Activated CD4-positive, alpha-beta memory T cell treated with anti-CD3 and anti-CD28 coated beads, Interleukin-2, amount 10 ng/mL, durations not matched to agents 7 days and 5 days (primary cell): ENCODE results near the gene NXPH1. TPM values are rescaled to one million over a fixed set of nuclear protein-coding genes. Genes with fewer than 3 reads are reported as not detected.

Source experiments
- CTCF ChIA-PET: fragments of 350-600 bp; sonication (Branson Sonifier 250); formaldehyde crosslinking; loops from one replicate; lab custom pipeline; 2021; ENCODE audit warnings: antibody characterized with exemption, inconsistent platforms; lab: Charles Lee
- POLR2A ChIA-PET: fragments of 350-600 bp; sonication (Branson Sonifier 250); formaldehyde crosslinking; loops from one replicate; lab custom pipeline; 2021; ENCODE audit warnings: antibody characterized with exemption; lab: Charles Lee
- DNase-seq: peaks from one replicate; pipeline ENCODE4 v3.0.0-alpha.2; 2020
- H3K27ac Mint-ChIP-seq: one replicate; pipeline ENCODE4 v1.8.0; 2021; ENCODE audit warnings: mild to moderate bottlenecking, mixed read lengths
- H3K27me3 Mint-ChIP-seq: one replicate; pipeline ENCODE4 v1.8.0; 2021; ENCODE audit warnings: mixed read lengths
- H3K36me3 Mint-ChIP-seq: one replicate; pipeline ENCODE4 v1.8.0; 2021; ENCODE audit warnings: low read depth, mixed read lengths
- H3K4me1 Mint-ChIP-seq: one replicate; pipeline ENCODE4 v1.8.0; 2021; ENCODE audit warnings: mixed read lengths
- H3K4me3 Mint-ChIP-seq: one replicate; pipeline ENCODE4 v1.8.0; 2021; ENCODE audit warnings: mild to moderate bottlenecking, mixed read lengths
- H3K9me3 Mint-ChIP-seq: one replicate; pipeline ENCODE4 v1.8.0; 2021; ENCODE audit warnings: mixed read lengths
- total RNA-seq, 2 experiments: library from RNA; stranded (reverse); gene quantifications; one replicate each; pipeline ENCODE4 v1.2.3, GENCODE V29; 2021

Gene NXPH1
- total RNA-seq, 2 experiments from 2014 or later = not detected

- H3K27me3 Mint-ChIP-seq = peaks cover 2% of the 10 kb centered on the region
- H3K36me3 Mint-ChIP-seq = no peaks in the 10 kb centered on the region
- H3K4me1 Mint-ChIP-seq = no peaks in the 10 kb centered on the region
- POLR2A ChIA-PET = no interaction called here
- H3K9me3 Mint-ChIP-seq = no peaks in the 10 kb centered on the region
- H3K4me3 Mint-ChIP-seq = no peak overlapping the region
- CTCF ChIA-PET = interaction anchor here (1.3 to 2.1 kb wide), 2 partner anchors 304 to 305 kb away, joined by 4 to 5 read pairs; no protein-coding TSS in a partner anchor
- peak; percentile 34 for DNase-seq
- H3K27ac Mint-ChIP-seq = no peak overlapping the region
Observed at GRCh38 chr7:8418629-8419245, 14.7 kb upstream of the NXPH1 start.

DNA sequence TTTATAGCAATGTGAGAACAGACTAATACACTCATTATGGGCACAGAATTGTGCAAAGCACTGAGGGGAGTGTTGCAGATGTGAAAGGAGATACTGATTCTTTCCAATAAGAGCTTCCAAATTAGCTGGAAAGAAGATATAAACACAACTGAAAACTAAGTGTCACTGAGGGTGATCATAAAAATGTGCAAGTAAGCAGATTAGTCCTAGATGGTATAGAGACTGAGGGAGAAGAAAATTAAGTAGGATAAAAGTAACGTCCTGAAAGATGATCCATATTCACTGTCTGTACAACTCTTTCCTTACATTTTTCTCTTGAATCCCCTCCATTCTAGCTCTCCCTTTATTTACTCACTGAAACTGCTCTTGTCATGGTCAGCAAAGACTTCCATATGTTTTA lies 11.2 kb upstream of the NXPH1 start:
- ChIA-PET POLR2A (no interaction called here), CTCF (no interaction called here)
- Mint-ChIP-seq H3K36me3 (no peaks in the 10 kb centered on the region), H3K27ac (no peak overlapping the region), H3K4me1 (no peaks in the 10 kb centered on the region), H3K4me3 (no peak overlapping the region), H3K27me3 (peaks cover 2% of the 10 kb centered on the region), H3K9me3 (no peaks in the 10 kb centered on the region)
- no peak for DNase-seq

DNA sequence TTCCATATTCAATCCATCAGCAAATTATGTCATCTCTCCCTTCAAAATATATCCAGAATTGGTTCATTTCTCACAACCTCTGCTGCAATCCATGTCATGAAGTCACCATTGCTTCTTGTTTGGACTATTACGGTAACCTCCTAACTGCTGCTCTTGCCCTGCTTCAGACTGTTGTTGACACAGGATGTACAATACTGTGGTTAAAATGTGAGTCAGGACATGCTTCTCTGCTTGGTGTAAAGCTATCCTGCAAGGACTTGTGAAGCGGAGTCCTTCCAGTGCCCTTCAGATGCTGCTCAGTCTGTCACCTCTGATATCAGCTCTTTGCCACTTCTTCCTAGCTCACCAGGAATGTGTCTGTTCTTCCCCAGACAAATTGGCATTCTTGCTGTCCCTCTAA lies 10.4 kb upstream of the NXPH1 start:
- no peak overlapping the region for H3K27ac Mint-ChIP-seq
- H3K4me3 Mint-ChIP-seq = no peak overlapping the region
- ChIA-PET POLR2A (no interaction called here), CTCF (no interaction called here)
- H3K9me3 Mint-ChIP-seq = no peaks in the 10 kb centered on the region
- no peak for DNase-seq
- H3K27me3 Mint-ChIP-seq = peaks cover under 1% of the 10 kb centered on the region
- H3K4me1 Mint-ChIP-seq = no peaks in the 10 kb centered on the region
- H3K36me3 Mint-ChIP-seq = no peaks in the 10 kb centered on the region

GRCh38 chr7:8425223-8425622 lies 8.2 kb upstream of the NXPH1 start:
- CTCF ChIA-PET = no interaction called here
- peaks cover 3% of the 10 kb centered on the region for H3K27me3 Mint-ChIP-seq

GRCh38 chr7:8430643-8431042 lies 2.8 kb upstream of the NXPH1 start:
- Mint-ChIP-seq H3K36me3 (peaks cover 9% of the 10 kb centered on the region), H3K4me1 (peaks cover 6% of the 10 kb centered on the region), H3K27ac (no peak overlapping the region), H3K27me3 (peaks cover 46% of the 10 kb centered on the region), H3K4me3 (no peak overlapping the region), H3K9me3 (no peaks in the 10 kb centered on the region)
- CTCF ChIA-PET = no interaction called here
- POLR2A ChIA-PET = no interaction called here
- no peak for DNase-seq

More at GRCh38 chr7:8425223-8425622, 8.2 kb upstream of the NXPH1 start:
- Mint-ChIP-seq H3K36me3 (no peaks in the 10 kb centered on the region), H3K27ac (no peak overlapping the region), H3K4me1 (no peaks in the 10 kb centered on the region), H3K9me3 (no peaks in the 10 kb centered on the region), H3K4me3 (no peak overlapping the region)
- POLR2A ChIA-PET = no interaction called here
- no peak for DNase-seq

DNA sequence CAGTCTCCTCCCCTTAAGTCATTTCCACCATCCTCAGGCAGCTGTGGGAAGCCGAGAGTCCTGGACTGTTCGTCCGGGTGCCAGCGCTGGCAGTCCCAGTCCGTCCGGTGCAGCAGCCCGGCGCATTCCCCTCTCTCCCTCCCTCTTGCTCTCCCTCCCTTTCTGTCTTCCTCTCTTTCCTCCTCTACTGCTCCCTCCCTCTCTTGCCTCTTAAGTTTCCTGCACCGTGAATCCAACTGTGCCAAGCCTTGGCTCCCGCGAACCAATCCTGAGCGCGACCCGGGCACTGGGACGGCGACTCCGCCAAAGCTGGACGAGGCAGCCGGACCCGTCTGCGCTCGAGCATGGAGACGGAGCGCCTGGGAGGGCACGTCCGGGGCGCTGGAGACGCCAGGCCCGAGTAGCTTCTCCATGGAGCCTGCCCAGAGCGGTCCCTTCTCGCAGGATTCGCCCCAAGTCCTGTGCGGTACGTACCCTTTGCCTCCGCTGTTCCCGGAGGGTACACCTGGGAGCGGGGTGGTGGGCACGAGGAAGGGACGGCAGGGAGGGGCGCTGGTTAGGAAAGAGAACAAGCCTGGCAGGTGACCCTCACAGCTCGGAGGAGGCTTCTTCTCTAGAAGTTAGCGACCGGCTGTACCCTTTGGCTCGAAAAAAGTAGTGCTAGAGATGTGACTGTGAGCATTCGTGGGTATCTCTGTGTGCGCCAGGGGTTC lies 1.0 kb downstream of the NXPH1 start:
- DNase-seq = no peak
- ChIA-PET CTCF (no interaction called here), POLR2A (no interaction called here)
- H3K4me3 Mint-ChIP-seq = no peak overlapping the region
- peaks cover 9% of the 10 kb centered on the region for H3K36me3 Mint-ChIP-seq
- peaks cover 6% of the 10 kb centered on the region for H3K4me1 Mint-ChIP-seq
- H3K27ac Mint-ChIP-seq = no peak overlapping the region
- H3K9me3 Mint-ChIP-seq = no peaks in the 10 kb centered on the region
- H3K27me3 Mint-ChIP-seq = peaks cover 74% of the 10 kb centered on the region

DNA sequence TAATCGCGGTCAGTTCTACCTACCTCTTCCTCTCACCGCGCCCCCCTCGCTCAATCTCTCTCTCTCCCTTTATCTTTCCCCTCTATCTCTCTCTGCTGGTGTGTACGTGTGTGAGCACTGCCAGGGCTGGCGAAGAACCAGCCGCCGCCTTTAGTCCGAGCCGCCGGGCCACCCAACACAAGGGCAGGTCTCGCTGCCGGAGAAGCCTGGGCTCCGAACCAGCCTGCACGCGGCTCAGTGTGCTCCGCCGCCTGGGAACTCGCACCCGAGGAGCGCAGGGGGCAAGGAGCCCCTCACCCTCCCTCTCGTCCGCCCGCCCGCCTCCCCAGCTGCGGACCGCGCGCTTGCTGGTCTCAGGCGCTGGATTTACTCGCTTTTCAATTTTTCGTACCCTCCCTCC lies 1.7 kb downstream of the NXPH1 start:
- H3K27ac Mint-ChIP-seq = no peak overlapping the region
- peaks cover 6% of the 10 kb centered on the region for H3K4me1 Mint-ChIP-seq
- H3K36me3 Mint-ChIP-seq = peaks cover 9% of the 10 kb centered on the region
- peaks cover 79% of the 10 kb centered on the region for H3K27me3 Mint-ChIP-seq
- CTCF ChIA-PET = no interaction called here
- no peak overlapping the region for H3K4me3 Mint-ChIP-seq
- no peaks in the 10 kb centered on the region for H3K9me3 Mint-ChIP-seq
- POLR2A ChIA-PET = no interaction called here
- DNase-seq = no peak

- Mint-ChIP-seq H3K27ac (no peak overlapping the region), H3K36me3 (peaks cover 9% of the 10 kb centered on the region), H3K4me1 (peaks cover 6% of the 10 kb centered on the region), H3K9me3 (no peaks in the 10 kb centered on the region), H3K27me3 (peaks cover 82% of the 10 kb centered on the region), H3K4me3 (no peak overlapping the region)
- ChIA-PET CTCF (interaction anchor here (0.6 to 1.9 kb wide), 7 partner anchors 9 to 287 kb away, joined by 3 to 6 read pairs (median 3); no protein-coding TSS in a partner anchor), POLR2A (no interaction called here)
- DNase-seq = no peak
Observed at GRCh38 chr7:8435590-8436545, 2.5 kb downstream of the NXPH1 start.

DNA sequence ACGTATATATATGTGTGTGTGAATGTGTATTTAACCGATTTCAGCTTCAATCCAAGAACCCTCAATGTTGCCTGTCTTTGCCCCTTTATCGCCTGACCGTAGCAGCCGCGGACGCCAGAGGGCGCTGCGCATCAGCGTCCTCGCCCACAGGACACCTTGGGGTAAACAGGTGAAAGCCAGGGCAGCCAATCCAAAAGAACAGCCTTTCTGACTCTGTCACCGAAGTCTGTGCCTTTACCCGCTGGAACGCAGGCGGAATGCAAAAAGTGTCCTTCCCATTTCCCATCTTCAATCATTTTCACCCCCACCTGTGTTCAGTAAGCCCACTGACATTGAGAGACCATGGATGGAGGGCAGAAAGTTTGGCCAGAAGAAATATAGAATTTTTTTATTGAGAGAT lies 3.6 kb downstream of the NXPH1 start:
- H3K9me3 Mint-ChIP-seq = no peaks in the 10 kb centered on the region
- peak; percentile 50 for DNase-seq
- H3K36me3 Mint-ChIP-seq = peaks cover 9% of the 10 kb centered on the region
- ChIA-PET CTCF (interaction anchor here (0.6 to 1.9 kb wide), 5 partner anchors 8 to 286 kb away, joined by 3 to 6 read pairs (median 3); no protein-coding TSS in a partner anchor), POLR2A (no interaction called here)
- no peak overlapping the region for H3K27ac Mint-ChIP-seq
- peaks cover 6% of the 10 kb centered on the region for H3K4me1 Mint-ChIP-seq
- peaks cover 81% of the 10 kb centered on the region for H3K27me3 Mint-ChIP-seq
- H3K4me3 Mint-ChIP-seq = no peak overlapping the region

GRCh38 chr7:8437606-8438005 lies 4.2 kb downstream of the NXPH1 start:
- no peaks in the 10 kb centered on the region for H3K9me3 Mint-ChIP-seq
- POLR2A ChIA-PET = no interaction called here
- H3K36me3 Mint-ChIP-seq = peaks cover 14% of the 10 kb centered on the region
- H3K4me3 Mint-ChIP-seq = no peak overlapping the region
- CTCF ChIA-PET = no interaction called here
- H3K27ac Mint-ChIP-seq = no peak overlapping the region
- H3K4me1 Mint-ChIP-seq = peaks cover 6% of the 10 kb centered on the region
- no peak for DNase-seq
- H3K27me3 Mint-ChIP-seq = peaks cover 83% of the 10 kb centered on the region

GRCh38 chr7:8440670-8441069 lies 7.3 kb downstream of the NXPH1 start:
- Mint-ChIP-seq H3K9me3 (peaks cover 4% of the 10 kb centered on the region), H3K4me3 (no peak overlapping the region), H3K27me3 (peaks cover 77% of the 10 kb centered on the region), H3K27ac (no peak overlapping the region), H3K4me1 (peaks cover 5% of the 10 kb centered on the region), H3K36me3 (peaks cover 12% of the 10 kb centered on the region)
- ChIA-PET POLR2A (no interaction called here), CTCF (interaction anchor here (0.5 kb wide), 1 partner anchor 1026 kb away, joined by 3 read pairs; no protein-coding TSS in a partner anchor)
- DNase-seq = no peak

GRCh38 chr7:8441106-8441965 lies 7.9 kb downstream of the NXPH1 start:
- ChIA-PET CTCF (interaction anchor here (0.5 kb wide), 1 partner anchor 1026 kb away, joined by 3 read pairs; no protein-coding TSS in a partner anchor), POLR2A (no interaction called here)
- Mint-ChIP-seq H3K9me3 (peaks cover 4% of the 10 kb centered on the region), H3K36me3 (peaks cover 12% of the 10 kb centered on the region), H3K4me1 (peaks cover 5% of the 10 kb centered on the region), H3K27ac (no peak overlapping the region), H3K4me3 (no peak overlapping the region), H3K27me3 (peaks cover 71% of the 10 kb centered on the region)
- DNase-seq = no peak
